ENCODE measurements around the gene ZMYND11. TPM values are rescaled to one million over a fixed set of nuclear protein-coding genes. Genes with fewer than 3 reads are reported as not detected.
A peak's percentile ranks its signal among the peaks of the same experiment; 100 is the strongest.

Gene ZMYND11
- total RNA-seq, 1 donor from 2014 or later, result 69.2 TPM

- Mint-ChIP-seq H3K36me3 (peaks cover 54% of the 10 kb centered on the region), H3K27ac (no peak overlapping the region), H3K4me3 (no peak overlapping the region), H3K9me3 (no peaks in the 10 kb centered on the region), H3K27me3 (ENCODE audit: low read depth) (no peaks in the 10 kb centered on the region), H3K4me1 (no peaks in the 10 kb centered on the region)
- DNase-seq (ENCODE audit: low spot score in 2 of 2, unreplicated experiment in 2 of 2), result no peak
- TF ChIP-seq CTCF (IDR thresholded peaks at IDR 0.05; ENCODE audit: unreplicated experiment), result no peak
Observed at GRCh38 chr10:283140-283479, 147.9 kb downstream of the ZMYND11 start.

GRCh38 chr10:283916-284356 lies 148.7 kb downstream of the ZMYND11 start:
- H3K9me3 Mint-ChIP-seq, result no peaks in the 10 kb centered on the region
- no peak for DNase-seq (ENCODE audit: low spot score in 2 of 2, unreplicated experiment in 2 of 2)
- no peak for TF ChIP-seq CTCF (IDR thresholded peaks at IDR 0.05; ENCODE audit: unreplicated experiment)
- H3K4me1 Mint-ChIP-seq, result no peaks in the 10 kb centered on the region
- no peak overlapping the region for H3K27ac Mint-ChIP-seq
- H3K4me3 Mint-ChIP-seq, result no peak overlapping the region
- H3K36me3 Mint-ChIP-seq, result peaks cover 56% of the 10 kb centered on the region
- no peaks in the 10 kb centered on the region for H3K27me3 Mint-ChIP-seq (ENCODE audit: low read depth)

- Mint-ChIP-seq H3K4me3 (no peak overlapping the region), H3K27ac (no peak overlapping the region), H3K36me3 (peaks cover 56% of the 10 kb centered on the region), H3K9me3 (no peaks in the 10 kb centered on the region), H3K4me1 (no peaks in the 10 kb centered on the region), H3K27me3 (ENCODE audit: low read depth) (no peaks in the 10 kb centered on the region)
- TF ChIP-seq CTCF (IDR thresholded peaks at IDR 0.05; ENCODE audit: unreplicated experiment), result no peak
- DNase-seq (ENCODE audit: low spot score in 2 of 2, unreplicated experiment in 2 of 2), result no peak
Observed at GRCh38 chr10:285216-285615, 150.0 kb downstream of the ZMYND11 start.

GRCh38 chr10:287026-287709 lies 151.9 kb downstream of the ZMYND11 start:
- Mint-ChIP-seq H3K4me3 (no peak overlapping the region), H3K27ac (peak overlapping the region; percentile 36), H3K4me1 (no peaks in the 10 kb centered on the region), H3K27me3 (ENCODE audit: low read depth) (no peaks in the 10 kb centered on the region), H3K36me3 (peaks cover 47% of the 10 kb centered on the region), H3K9me3 (no peaks in the 10 kb centered on the region)
- no peak for DNase-seq (ENCODE audit: low spot score in 2 of 2, unreplicated experiment in 2 of 2)
- no peak for TF ChIP-seq CTCF (IDR thresholded peaks at IDR 0.05; ENCODE audit: unreplicated experiment)

GRCh38 chr10:287814-288213 lies 152.6 kb downstream of the ZMYND11 start:
- H3K27ac Mint-ChIP-seq, result peak overlapping the region; percentile 36
- TF ChIP-seq CTCF (IDR thresholded peaks at IDR 0.05; ENCODE audit: unreplicated experiment), result peak; percentile 39
- no peak overlapping the region for H3K4me3 Mint-ChIP-seq
- no peak for DNase-seq (ENCODE audit: low spot score in 2 of 2, unreplicated experiment in 2 of 2)
- no peaks in the 10 kb centered on the region for H3K27me3 Mint-ChIP-seq (ENCODE audit: low read depth)
- no peaks in the 10 kb centered on the region for H3K9me3 Mint-ChIP-seq
- no peaks in the 10 kb centered on the region for H3K4me1 Mint-ChIP-seq
- H3K36me3 Mint-ChIP-seq, result peaks cover 49% of the 10 kb centered on the region

All from mesothelial cell of epicardium (in vitro differentiated cells).